ENCODE results near the gene JAKMIP1.
"Not testable (repeated sequence)": the region's sequence is repeated elsewhere in the genome, so short reads cannot be mapped to it uniquely, and the experiment has no call there.

JAKMIP1 gene

GRCh38 chr4:5998333-5998936, 201.9 kb downstream of the JAKMIP1 start:
- Histone ChIP-seq H3K4me3 (ENCODE audit: low read depth, low read length) (no peak overlapping the region), H3K9me3 (ENCODE audit: severe bottlenecking) (no peaks in the 10 kb centered on the region), H3K36me3 (no peaks in the 10 kb centered on the region), H3K27ac (no peak overlapping the region), H3K27me3 (ENCODE audit: insufficient read depth, low read depth, severe bottlenecking) (no peaks in the 10 kb centered on the region)
- TF ChIP-seq, protein P1, sequence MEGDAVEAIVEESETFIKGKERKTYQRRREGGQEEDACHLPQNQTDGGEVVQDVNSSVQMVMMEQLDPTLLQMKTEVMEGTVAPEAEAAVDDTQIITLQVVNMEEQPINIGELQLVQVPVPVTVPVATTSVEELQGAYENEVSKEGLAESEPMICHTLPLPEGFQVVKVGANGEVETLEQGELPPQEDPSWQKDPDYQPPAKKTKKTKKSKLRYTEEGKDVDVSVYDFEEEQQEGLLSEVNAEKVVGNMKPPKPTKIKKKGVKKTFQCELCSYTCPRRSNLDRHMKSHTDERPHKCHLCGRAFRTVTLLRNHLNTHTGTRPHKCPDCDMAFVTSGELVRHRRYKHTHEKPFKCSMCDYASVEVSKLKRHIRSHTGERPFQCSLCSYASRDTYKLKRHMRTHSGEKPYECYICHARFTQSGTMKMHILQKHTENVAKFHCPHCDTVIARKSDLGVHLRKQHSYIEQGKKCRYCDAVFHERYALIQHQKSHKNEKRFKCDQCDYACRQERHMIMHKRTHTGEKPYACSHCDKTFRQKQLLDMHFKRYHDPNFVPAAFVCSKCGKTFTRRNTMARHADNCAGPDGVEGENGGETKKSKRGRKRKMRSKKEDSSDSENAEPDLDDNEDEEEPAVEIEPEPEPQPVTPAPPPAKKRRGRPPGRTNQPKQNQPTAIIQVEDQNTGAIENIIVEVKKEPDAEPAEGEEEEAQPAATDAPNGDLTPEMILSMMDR (IDR thresholded peaks at IDR 0.05; ENCODE audit: low read depth, low read length), result peak; percentile 99
- peak; percentile 82 for DNase-seq

DNA sequence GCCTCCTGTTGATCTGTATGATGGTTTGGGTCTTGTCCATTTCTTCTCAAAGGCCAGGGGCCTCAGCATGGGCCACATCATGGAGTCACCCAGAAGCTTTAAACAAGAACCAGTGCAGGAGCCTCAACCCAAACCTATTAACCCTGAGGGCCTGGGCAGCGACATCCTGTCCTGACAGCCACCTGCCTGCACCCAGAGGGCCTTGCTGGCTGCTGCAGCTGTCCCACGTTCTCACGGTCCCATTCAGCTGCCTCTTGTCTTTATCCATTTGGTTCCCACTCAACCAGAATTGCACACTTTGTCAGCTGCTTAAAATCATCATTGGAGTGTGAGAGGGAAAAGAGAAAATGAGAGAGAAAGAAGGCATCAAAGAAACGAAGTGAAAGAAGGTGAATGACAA, 203.7 kb downstream of the JAKMIP1 start:
- H3K4me3 ChIP-seq (ENCODE audit: low read depth, low read length), result no peak overlapping the region
- H3K27ac ChIP-seq, result no peak overlapping the region
- H3K9me3 ChIP-seq (ENCODE audit: severe bottlenecking), result no peaks in the 10 kb centered on the region

GRCh38 chr4:5995901-5996623, 204.3 kb downstream of the JAKMIP1 start:
- Histone ChIP-seq H3K9me3 (ENCODE audit: severe bottlenecking) (no peaks in the 10 kb centered on the region), H3K36me3 (no peaks in the 10 kb centered on the region), H3K27ac (no peak overlapping the region), H3K4me3 (ENCODE audit: low read depth, low read length) (no peak overlapping the region), H3K27me3 (ENCODE audit: insufficient read depth, low read depth, severe bottlenecking) (no peaks in the 10 kb centered on the region)
- TF ChIP-seq, protein P1 (IDR thresholded peaks at IDR 0.05; ENCODE audit: low read depth, low read length), result no peak
- peak; percentile 20 for DNase-seq

More for the DNA sequence above, 203.7 kb downstream of the JAKMIP1 start:
- Histone ChIP-seq H3K27me3 (ENCODE audit: insufficient read depth, low read depth, severe bottlenecking) (no peaks in the 10 kb centered on the region), H3K36me3 (no peaks in the 10 kb centered on the region)
- peak; percentile 4 for DNase-seq
- TF ChIP-seq, protein P1 (IDR thresholded peaks at IDR 0.05; ENCODE audit: low read depth, low read length), result no peak

GRCh38 chr4:5993876-5994811, 206.2 kb downstream of the JAKMIP1 start:
- no peaks in the 10 kb centered on the region for H3K27me3 ChIP-seq (ENCODE audit: insufficient read depth, low read depth, severe bottlenecking)
- TF ChIP-seq, protein P1 (IDR thresholded peaks at IDR 0.05; ENCODE audit: low read depth, low read length), result no peak
- DNase-seq, result peak; percentile 26
- H3K36me3 ChIP-seq, result no peaks in the 10 kb centered on the region
- no peak overlapping the region for H3K27ac ChIP-seq
- H3K4me3 ChIP-seq (ENCODE audit: low read depth, low read length), result no peak overlapping the region
- no peaks in the 10 kb centered on the region for H3K9me3 ChIP-seq (ENCODE audit: severe bottlenecking)

DNA sequence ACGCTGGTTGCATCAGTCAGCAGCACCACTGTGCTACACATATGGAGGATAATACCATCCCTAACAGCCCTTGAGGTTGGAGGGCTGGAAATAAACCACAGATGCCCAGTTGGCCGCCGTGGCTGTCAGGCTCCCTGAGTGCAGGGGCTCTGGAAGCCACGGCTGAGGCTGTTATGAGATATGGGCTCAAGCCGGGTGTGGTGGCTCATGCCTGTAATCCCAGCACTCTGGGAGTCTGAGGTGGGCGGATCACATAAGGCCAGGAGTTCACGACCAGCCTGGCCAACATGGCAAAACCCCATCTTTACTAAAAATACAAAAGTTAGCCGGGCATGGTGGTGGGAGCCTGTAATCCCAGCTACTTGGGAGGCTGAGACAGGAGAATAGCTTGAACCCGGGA, 207.0 kb downstream of the JAKMIP1 start:
- not testable (repeated sequence) for H3K9me3 ChIP-seq (ENCODE audit: severe bottlenecking); H3K27ac ChIP-seq; H3K36me3 ChIP-seq; H3K27me3 ChIP-seq (ENCODE audit: insufficient read depth, low read depth, severe bottlenecking); H3K4me3 ChIP-seq (ENCODE audit: low read depth, low read length)
- DNase-seq, result peak; percentile 28

DNA sequence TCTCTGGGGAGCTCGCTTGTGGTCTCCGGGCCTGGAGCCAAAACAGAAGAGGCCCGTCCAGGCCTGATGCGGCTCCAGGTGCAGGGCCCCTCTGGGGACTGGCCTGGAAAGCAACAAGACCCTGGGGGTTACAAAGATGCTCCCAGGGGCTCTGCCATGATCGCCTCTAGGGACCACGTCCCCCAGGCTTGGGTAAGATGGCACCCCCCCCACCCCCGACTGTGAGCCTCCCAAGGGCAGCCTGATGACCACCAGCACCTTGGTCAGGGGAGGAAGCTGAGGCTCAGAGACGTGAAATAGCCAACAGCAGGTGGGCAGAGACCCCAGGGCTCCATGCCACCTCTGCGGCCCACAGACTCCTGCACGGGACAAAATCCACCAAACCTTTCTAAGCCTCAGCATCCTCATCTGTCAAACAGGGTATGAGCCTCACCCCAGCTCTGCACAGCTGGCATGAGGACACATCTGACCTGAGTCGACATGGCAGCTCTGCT, 207.5 kb downstream of the JAKMIP1 start:
- TF ChIP-seq, protein P1 (IDR thresholded peaks at IDR 0.05; ENCODE audit: low read depth, low read length), result no peak
- Histone ChIP-seq H3K36me3 (no peaks in the 10 kb centered on the region), H3K27me3 (ENCODE audit: insufficient read depth, low read depth, severe bottlenecking) (no peaks in the 10 kb centered on the region), H3K9me3 (ENCODE audit: severe bottlenecking) (no peaks in the 10 kb centered on the region), H3K27ac (no peak overlapping the region), H3K4me3 (ENCODE audit: low read depth, low read length) (no peak overlapping the region)
- peak; percentile 7 for DNase-seq
